CD4-positive, alpha-beta T cell treated with Interleukin-17A for 1 hour (primary cell): ENCODE measurements around the gene MRM2.
A peak's percentile ranks its signal among the peaks of the same experiment; 100 is the strongest.

ENCODE experiments used
- DNase-seq: peaks from one replicate; pipeline ENCODE4 v3.0.0-alpha.2; 2020

The MRM2 gene

DNA sequence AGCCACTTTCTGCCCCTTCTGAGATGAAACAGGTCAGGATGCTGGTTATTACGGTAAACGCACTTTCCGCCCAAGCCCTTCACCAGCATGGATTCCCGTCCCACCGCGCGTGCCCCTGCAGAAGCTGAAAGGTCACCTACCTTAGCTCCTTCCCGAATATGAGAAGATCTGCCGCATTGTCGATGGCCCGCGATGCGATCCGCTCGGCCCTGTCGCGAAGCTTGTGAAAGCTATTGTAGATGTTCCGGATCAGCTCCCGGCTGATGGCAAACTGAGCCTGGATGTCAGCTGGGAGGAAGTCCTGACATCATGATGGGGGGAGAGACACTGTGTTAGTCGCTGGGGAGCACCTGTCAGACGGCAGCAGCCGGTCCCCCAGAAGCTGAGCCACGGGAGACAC lies 22.2 kb upstream of the MRM2 start:
- no peak for DNase-seq

DNA sequence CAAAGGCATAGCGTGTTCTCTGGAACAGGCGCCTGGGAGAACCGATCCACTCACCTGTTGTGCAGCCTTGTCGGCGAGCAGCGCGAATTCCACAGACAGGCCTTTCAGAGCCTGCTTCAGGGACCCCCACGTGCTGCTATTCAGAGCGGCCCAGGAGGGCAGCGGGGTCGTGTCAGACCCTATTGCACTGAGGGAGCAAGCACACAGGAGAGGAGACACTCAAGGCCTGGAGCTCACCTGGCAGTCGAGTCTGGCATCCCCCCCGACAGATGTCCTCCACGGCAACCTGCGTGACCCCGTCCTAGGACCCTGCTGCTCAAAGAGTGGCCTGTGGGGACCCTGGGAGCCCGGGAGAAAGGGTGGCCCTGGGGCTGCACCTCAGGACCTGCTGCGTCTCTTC lies 21.2 kb upstream of the MRM2 start:
- no peak for DNase-seq

DNA sequence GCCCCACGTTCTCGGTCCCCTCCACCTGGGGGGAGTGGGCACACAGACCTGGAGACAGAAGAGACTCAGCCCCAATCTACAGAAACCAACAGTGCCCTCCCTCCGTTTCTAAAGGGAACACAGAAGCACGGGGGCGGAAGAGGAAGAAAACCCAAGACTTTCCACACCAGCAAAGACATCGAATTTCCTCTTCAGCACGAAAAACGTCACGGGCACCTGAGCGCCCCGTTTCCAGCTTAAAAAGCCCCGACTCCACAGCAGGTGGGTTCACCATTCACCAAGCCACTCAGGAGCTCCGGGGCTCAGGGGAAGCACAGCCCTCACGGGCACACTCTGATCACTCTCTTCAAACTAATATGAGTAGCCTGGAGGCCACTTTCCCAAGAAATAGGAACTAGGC lies 19.6 kb upstream of the MRM2 start:
- peak; percentile 20 for DNase-seq

DNA sequence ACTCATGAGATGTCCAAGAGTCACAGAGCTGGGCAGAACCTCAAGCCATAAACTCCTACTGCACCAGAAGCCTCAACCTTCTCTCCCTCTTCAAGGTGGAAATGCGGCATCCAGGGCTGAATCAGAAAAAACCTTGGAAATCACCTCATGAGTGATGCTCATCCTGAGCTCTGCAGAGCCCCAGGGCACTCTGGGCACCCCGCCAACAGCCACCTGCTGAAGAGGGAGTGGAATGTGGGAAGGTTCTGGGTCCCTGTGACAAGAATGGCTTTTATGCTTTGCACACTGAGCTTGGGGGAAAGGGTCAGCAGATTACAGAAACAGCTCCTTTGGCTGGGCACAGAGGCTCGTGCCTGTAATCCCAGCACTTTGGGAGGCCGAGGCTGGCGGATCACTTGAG lies 18.8 kb upstream of the MRM2 start:
- DNase-seq: no peak

DNA sequence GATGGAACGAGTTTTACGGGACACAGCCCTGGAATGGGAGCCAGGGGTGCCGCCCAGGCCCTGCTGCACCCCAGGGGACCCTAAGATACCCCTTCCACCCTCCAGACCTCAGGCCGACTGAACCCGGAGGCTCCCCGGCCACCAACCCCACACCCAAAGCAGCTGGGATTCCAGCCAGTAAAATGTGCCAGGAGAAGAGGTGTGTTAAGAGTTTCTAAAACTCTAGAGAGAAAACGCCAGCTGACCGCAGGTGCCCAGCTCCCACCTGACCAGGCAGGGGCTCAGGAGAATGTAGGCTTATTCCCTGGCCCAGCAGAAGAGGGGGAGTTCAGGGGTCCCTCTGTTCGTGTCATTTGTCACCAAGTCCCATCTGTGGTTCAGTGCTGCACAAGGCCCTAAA lies 17.5 kb upstream of the MRM2 start:
- no peak for DNase-seq

DNA sequence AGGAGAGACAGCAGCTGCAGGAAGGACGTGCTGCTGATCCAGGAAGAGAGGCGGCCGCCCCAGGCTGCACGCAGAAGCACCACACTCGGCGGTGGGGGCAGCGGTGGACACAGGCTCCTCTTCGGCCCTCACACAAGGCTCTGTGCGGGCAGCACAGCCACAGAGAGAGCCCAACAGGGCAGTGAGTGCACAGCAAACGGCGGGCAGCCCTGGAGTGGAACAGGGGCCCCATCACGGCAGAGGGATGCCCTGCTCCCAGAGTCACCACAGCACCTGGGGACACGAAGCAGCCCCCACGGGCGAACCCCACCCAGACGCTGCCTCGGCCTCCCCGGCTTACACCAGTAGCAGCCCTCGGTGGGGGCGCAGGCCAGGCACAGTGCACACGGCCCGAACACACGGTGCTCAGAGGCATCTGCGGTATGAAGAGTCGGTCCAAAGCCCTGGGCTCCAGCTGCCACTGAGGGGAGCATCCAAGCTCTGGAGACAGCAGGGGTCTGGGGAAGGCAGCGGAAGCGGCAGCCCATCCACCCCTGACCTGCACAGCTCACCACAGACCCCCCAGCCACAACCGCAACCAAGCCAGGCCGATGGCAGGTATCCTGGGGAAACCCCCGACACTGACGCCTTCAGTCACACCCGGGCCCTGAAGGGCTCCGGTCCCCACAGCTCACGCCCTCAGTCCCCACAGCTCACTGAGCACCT lies 16.8 kb upstream of the MRM2 start:
- DNase-seq: peak; percentile 6

DNA sequence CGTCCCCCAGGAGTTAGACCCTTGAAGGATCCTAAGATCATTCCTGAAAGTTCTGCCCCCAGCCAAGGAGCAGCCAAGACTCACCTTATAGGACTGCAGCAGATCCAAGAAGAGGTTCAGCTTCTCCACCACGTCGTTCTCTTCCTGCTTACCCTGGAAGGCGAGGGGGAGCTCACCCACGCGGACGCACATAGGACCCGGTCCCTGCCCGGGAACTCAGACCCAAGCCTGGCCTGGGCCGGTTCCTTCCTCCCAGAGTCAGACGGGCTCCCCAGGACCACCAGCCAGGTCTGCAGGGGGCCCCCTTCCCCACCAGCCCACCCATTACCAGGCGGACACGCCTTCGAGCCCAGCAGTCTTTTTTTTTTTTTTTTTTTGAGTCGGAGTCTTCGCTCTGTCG lies 15.6 kb upstream of the MRM2 start:
- no peak for DNase-seq

DNA sequence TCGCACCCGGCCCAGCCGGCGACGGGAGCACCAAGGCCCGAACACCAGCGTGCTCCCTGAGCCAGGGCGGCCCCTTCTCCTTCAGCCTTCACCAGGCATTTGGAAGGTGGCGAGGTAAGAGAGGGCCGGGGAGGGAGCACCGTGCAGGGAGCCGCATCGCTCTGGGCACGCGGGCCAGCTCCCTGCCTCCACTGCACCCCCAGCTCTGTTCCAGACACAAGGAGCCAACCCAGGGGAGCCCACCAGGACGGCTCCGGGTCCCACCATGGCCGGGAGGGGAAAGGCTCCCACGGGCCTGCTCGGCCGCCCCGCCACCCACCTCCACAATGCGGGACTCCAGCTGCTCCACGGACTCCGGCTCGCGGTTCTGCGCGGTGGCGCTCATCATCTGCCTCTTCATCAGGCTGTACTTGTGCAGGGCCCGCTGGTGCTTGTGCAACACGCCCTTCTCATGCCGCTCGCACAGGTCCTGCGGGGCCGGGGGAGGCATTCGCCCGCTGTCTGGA lies 15.1 kb upstream of the MRM2 start:
- no peak for DNase-seq

DNA sequence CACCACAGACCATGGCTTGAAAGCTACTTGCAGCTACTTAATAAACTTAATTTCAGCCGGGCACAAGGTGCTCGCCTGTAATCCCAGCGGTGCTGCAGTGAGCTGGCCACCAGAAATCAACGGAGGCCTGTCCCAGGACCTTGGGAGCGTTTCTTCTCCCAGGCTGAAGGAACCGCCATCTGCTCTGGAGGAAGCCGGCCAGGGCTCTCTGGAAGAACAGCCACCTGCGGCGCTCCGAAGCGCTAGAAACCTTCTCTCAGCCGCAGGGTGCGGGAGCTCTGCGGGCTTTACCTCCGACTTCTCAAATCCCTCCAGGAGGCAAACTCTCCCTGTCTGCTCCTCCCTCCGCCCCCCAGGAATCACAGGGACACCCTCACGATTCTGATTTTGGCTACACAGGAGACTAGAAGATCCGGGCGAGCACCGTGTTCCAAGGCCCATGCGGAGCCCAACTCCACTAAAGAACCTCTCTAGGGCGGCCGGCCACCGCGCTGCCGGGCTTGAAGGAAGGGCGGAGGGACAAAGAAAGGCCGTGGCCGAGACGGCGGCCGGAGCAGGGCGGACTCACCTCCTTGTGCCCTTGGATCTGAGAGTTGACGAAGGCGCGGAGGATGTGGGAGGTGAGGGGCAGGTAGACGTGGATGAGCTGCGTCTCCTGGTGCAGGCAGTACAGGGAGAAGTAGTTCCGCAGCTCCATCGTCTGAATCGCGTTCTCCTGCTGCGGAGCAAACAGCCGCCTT lies 14.5 kb upstream of the MRM2 start:
- DNase-seq: no peak

DNA sequence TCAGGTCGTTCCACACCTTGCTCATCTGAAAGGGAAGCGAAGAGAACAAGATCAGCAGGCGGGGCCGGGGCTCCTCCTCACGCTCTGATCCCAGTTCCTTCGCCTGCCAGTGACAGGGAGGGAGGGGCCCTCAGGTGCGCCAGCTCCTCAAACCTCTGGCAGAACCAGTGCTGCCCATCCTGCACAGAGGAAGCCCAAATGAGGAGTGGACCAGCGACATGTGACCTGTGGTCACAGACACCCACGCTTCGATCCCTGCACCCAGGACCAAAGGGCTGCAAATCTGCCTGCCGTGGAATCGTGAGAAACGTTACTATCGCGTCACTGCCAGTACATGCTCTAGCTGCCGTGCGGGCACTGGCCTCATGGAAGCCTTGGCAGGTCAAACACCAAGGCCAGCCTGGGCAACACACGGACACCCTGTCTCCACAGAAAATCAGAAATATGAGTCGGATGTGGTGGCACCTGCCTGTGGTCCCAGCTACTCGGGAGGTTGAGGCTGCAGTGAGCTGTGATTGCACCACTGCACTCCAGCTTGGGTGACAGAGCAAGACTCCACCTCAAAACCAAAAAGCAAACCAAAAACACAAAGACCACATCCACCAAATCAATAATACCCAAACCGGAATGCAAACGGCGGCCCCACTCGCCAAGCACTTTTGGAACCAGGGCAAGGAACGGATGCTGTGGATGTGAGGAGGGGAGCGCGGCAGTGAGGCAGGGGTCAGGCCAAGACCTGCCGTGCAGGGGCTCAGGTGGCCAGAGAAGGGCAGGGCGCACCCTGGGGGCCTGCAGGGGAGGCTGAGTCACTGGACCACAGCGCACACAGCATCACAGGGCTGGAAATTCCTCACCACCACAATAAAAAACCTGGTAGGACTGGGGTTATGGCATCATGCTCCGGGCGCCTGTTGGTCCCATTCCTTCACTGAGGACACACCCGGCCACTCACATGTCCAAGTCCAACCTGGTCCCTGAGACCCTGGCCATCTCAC lies 13.4 kb upstream of the MRM2 start:
- no peak for DNase-seq

DNA sequence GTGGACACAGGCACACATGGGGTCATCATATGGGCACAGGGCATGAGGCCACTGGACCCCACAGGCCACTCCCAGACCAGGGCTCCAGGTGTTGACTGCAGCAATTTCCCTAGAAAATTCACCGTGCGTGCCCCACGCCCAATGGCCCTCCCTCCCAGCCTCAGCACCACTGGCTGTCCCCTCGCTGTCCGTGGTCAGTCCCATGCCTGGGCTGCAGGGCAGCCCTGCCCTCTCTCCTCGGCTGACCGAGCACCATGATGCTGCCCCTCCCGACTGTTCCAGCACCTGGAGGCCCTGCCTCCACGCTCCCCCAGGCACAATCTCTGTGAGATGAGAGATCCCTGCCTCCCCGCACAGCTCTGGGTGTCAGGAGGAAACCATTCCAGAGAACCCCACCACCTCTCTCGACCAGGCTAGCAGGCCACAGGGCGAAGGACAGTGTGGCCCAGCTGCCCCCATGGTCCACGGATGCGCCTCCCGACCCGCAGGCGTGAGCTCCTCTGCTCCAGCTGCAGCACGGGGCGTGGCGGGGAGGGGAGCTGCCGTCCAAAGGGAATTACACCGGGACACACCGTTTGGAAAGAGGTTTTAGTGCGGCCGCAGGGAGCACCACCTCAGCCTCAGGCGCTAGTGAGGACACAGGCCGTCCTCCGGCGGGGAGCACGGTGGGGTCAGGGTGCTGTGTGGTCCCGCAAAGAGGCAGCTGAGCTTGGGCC lies 12.6 kb upstream of the MRM2 start:
- no peak for DNase-seq

DNA sequence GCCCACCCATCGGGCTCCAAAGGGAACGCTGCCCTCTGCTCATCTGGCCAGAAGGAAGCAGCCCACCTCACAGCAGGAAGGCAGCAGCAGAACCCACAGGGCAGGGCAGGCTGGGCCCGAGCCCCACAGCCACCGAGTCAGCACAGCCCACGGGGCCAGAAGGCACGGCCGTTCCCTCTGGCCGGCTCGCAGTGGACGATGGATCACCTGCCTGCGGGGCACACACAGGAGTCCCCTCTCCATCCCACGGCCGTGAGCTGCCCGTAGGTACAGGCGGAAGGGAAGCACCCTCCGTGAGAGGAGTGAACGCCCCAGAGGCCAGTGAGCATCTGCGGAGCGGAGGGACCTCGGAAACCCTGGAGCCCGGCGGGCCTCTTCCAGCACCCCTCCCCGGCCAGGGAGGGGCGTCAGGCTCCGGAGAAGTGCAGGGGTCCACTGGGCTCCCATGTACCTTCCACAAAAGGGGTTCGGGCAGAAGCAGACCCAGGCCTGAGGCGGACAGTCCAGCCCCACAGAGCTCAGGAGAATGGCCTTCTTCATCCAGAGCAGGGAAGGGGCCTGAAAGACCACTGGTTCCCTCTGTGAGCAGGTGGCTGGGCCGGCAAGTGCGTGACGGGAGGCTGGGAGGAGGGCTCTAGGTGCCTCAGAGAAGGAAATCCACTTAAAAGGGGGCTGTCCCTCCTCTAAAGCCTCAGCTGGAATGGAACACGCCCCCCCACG lies 11.7 kb upstream of the MRM2 start:
- no peak for DNase-seq

DNA sequence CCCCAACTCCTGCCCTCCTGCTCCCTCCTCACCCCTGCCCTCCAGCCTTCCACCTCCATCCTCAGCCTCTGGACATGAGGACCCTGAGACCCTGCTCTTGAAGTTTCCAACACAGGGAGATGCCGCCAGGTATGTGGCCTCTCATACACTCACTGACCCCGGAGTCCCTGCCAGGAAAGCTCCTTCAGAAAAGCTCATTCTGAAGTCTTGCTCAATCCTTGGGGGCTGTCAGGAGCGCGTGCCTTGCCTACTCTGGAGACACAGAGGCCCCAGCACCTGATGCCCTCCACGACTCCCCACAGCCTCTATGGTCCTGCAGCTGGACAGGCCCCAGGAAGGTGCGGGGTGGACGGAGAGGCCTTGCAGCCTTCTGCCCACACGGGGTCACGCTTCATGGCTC lies 11.0 kb upstream of the MRM2 start:
- DNase-seq: no peak

DNA sequence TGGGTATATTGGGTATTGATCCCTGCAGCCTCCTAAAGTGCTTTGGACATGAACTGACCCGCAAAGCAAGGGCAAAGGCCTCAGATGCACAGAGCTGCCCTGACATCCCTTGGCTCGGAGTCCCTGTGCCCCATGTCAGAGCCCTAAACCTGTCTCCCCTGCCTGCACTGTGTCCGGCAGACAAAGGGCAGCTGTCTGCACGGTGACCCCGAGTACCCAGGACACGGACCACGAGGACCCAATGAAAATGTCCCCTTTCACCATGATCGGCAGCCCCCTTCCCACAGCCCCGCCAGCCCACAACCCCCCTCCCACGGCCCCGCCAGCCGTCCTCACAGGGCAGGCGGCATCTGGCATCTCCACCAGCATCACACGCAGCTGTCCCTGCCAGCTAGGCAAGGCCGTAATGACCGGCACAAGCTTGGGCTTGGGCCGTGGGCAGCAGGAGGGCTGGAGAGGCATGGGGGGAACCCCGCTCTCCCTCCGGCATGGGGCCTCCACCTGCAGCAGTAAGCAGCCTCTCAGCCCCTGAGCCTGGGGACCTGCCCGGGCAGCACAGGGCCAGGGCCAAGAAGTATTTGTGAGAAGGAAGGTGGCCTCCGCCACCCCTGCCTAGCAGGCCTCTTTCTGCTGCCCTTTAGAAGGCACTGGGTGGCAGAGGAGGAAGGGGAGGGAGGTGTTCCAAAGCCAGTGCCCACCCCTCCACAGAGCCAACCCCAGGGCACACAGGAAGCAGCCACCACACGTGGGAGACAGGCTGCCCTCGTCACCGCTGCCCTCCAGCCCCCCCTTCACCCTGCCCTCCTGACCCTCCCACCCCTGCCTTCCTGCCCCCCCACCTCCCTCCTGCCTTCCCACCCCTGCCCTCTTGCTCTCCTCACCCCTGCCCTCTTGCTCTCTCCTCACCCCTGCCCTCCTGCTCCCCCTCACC lies 10.1 kb upstream of the MRM2 start:
- DNase-seq: no peak

DNA sequence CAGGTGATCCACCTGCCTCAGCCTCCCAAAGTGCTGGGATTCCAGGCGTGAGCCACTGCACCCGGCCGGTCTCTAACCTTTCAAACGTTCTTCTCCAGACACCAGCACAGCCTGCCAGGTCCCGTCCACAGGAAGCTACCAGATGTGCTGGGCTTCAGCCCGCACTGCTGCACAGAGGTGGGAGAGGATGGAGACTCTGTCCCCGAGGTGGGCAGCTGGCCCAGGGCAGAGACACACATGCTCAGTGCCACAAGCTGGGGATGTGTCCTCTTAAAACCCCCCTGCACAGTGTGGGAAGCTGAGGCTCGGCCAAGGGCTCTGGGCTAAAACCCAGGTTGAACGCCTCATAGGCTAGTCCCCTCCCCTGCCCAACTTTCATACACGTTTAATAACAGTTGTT lies 9.4 kb upstream of the MRM2 start:
- no peak for DNase-seq

DNA sequence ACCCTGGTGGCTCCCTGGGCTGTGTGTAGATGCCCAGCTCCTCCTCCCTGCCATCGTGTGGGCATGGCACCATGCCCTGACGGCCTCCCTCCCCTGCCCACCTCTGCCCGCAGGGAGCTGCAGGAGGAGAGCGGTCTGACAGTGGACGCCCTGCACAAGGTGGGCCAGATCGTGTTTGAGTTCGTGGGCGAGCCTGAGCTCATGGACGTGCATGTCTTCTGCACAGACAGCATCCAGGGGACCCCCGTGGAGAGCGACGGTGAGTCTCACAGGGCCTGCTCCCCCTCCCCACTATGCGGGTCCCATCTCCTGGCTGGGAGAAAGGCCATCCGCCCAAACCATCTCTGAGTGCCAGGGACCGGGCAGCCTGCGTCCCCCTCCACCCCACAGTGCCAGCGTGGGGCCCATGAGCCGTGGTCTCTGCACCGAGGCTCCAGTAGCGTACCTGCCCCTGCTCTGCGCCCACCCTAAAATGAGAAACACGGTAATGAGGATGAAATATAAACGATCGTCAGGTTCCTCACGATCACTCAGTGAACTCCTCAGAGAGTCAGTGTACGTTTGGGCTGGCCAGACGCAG lies 7.8 kb upstream of the MRM2 start:
- DNase-seq: no peak

DNA sequence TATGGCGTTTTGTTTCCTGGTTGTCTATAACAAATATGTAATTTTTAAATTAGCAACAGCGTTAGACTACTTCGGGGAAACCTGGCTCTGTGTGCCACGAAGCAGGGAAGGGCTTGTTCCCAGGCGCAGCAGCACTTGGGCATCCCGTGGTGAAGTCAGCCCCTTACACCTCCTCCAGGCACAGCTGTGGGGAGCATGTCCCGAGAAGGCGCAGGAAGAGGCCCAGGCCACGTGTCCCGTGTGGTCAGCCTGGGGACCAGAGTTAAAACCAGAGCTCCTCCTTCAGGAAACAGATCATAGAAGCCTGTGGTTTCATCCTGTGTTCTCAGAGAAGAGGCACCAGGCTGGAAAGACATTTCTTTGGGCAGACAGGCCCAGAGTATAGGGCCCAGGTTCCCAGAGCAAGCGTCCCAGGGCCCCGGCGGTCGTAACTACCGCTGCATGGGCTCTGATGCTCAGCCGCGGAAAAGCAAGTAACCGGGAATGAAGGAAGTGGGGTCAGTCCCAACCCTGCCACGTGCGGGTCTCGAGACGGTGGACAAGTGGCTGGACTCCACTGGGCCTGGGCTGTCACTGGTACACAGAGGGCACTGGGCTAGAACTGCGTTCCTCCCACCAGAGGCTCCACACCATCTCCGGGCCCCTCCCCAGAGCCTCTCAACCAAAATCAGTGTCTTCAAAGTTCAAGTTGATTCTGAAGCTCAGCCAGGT lies 7.1 kb upstream of the MRM2 start:
- peak; percentile 16 for DNase-seq

DNA sequence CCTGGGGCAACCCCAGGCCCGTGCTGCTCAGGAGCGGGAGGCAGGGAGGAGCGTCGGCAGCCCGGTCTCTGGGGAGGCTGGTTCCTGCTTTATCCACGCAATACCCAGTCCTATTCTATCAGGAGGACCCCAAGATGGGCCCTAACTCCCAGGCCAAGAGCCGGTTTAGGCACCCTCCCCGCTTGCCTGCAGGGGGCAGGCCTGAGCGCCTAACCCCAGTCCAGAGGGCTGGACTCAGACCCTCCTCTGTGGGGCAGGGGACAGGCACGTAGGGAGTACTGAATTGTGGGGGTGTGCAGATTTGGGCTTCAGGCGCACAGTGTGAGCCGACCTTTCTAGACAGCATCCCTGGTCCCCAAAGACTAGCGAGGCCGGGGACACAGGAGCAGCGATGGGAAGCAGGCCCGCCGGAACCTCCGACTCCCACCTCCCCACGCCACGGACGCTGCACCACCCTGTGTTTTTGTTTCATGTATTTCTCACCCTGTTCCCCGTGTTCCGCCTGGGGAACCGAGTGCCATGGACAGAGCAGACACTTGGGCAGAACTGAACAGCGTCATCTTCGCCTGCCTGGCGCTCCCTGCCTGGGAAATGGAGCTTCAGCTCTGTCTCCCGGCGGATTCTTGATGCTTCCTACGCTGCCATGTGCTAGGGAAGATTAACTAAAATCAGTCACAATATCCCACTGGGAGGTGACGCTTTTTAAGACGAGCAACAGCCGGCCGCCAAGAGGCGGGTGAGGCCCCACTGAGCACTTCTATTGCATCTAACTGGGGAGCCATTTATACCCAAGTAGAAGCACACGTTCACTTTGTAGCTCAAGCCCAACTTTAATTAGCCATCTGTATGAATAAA lies 5.4 kb upstream of the MRM2 start:
- DNase-seq: no peak
